NB4 (cell line): ENCODE measurements around the gene CYP46A1.

Experiments used
- DNase-seq: peaks from one replicate; pipeline ENCODE4 v3.0.0; 2010; ENCODE audit warnings: low read depth
- H3K4me3 ChIP-seq: one replicate; pipeline ENCODE4 v1.5.1; 2011; ENCODE audit warnings: mild to moderate bottlenecking, low read depth, low read length, moderate library complexity
- MAX ChIP-seq: IDR thresholded peaks from 2 replicates; pipeline ENCODE4 v1.6.1; 2011; ENCODE audit warnings: low read depth, low read length
- MYC ChIP-seq: IDR thresholded peaks from 2 replicates; pipeline ENCODE4 v1.6.1; 2011; ENCODE audit warnings: low read depth, low read length
- POLR2A ChIP-seq: IDR thresholded peaks from 2 replicates; pipeline ENCODE4 v1.6.1; 2011; ENCODE audit warnings: mild to moderate bottlenecking; ENCODE audit not compliant: insufficient read length; ENCODE audit errors: extremely low read depth
- TF ChIP-seq, protein P1 (sequence below): IDR thresholded peaks from one replicate; pipeline ENCODE4 v1.5.1; 2012; ENCODE audit warnings: low read depth, low read length

The CYP46A1 gene

GRCh38 chr14:99721792-99722516, 37.9 kb downstream of the CYP46A1 start:
- TF ChIP-seq MYC: no peak
- TF ChIP-seq POLR2A: no peak
- no peak for TF ChIP-seq MAX
- TF ChIP-seq, protein P1, sequence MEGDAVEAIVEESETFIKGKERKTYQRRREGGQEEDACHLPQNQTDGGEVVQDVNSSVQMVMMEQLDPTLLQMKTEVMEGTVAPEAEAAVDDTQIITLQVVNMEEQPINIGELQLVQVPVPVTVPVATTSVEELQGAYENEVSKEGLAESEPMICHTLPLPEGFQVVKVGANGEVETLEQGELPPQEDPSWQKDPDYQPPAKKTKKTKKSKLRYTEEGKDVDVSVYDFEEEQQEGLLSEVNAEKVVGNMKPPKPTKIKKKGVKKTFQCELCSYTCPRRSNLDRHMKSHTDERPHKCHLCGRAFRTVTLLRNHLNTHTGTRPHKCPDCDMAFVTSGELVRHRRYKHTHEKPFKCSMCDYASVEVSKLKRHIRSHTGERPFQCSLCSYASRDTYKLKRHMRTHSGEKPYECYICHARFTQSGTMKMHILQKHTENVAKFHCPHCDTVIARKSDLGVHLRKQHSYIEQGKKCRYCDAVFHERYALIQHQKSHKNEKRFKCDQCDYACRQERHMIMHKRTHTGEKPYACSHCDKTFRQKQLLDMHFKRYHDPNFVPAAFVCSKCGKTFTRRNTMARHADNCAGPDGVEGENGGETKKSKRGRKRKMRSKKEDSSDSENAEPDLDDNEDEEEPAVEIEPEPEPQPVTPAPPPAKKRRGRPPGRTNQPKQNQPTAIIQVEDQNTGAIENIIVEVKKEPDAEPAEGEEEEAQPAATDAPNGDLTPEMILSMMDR: no peak
- H3K4me3 ChIP-seq: no peak overlapping the region

DNA sequence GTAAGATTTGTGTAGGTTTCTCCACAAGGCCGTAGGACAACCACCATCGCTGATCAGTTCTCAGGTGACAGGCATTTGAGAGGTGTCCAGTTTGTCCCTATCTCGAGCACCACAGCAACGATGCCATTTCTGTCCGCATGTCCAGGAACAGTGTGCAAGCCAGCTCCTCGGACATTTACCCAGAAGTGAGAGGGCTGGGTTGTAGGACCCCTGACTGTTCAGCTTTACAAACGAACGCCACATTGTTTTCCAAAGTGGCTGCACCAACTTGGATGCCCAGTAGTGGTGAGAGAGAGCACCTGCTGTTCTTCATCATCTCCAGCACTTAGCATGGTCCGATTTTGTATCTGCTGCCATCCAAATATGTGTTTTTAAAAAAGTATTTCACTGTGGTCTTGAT, 38.6 kb downstream of the CYP46A1 start:
- TF ChIP-seq MYC (no peak), MAX (no peak), POLR2A (no peak)
- TF ChIP-seq, protein P1: no peak
- DNase-seq: no peak
- no peak overlapping the region for H3K4me3 ChIP-seq

More at GRCh38 chr14:99721792-99722516, 37.9 kb downstream of the CYP46A1 start:
- no peak for DNase-seq

- TF ChIP-seq, protein P1: no peak
- TF ChIP-seq MYC: no peak
- TF ChIP-seq MAX: no peak
- TF ChIP-seq POLR2A: no peak
- H3K4me3 ChIP-seq: no peak overlapping the region
- peak; percentile 54 for DNase-seq
Measured at GRCh38 chr14:99724196-99724891, 40.2 kb downstream of the CYP46A1 start.

GRCh38 chr14:99724939-99725773, 41.1 kb downstream of the CYP46A1 start:
- no peak for TF ChIP-seq POLR2A
- TF ChIP-seq, protein P1: no peak
- TF ChIP-seq MAX: no peak
- no peak for TF ChIP-seq MYC
- no peak for DNase-seq

DNA sequence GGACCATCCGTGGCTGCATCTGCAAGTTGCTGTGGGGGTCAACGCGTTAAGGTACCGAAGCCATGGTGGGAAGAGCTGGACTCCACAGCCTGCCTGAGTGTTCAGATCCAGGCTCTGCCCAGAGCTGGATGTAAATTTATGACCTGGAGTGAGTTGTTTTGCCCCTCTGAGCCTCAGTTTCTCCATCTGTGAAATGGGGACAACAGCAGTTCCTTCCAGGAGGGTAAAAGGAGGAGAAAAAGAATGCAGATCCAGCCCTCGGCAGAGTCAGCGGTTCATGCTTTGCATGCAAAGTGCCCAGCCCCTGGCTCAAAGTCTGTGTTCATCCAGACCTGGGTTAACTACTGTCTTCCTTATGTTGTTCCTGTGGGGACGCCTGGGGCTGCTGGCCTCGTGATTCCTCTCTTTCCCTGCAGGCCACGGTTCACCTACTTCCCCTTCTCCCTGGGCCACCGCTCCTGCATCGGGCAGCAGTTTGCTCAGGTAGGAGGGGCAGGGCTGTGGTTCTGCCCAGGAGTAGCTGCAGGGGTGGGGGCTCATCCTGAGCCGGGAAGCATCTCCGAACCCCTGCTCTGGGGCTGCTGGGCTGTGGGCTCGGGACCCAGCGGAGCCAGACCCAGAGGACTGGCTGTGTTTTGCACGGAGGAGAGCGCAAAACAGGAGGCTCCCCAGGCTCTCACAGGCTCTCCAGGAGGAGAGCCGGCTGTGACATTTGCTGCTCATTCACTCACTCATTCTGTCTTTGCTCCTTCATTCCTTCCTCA, 41.9 kb downstream of the CYP46A1 start:
- no peak for DNase-seq
- no peak for TF ChIP-seq MYC
- TF ChIP-seq MAX: no peak
- TF ChIP-seq, protein P1: no peak
- no peak for TF ChIP-seq POLR2A

More at GRCh38 chr14:99724939-99725773, 41.1 kb downstream of the CYP46A1 start:
- H3K4me3 ChIP-seq: no peak overlapping the region

More for the DNA sequence above, 41.9 kb downstream of the CYP46A1 start:
- no peak overlapping the region for H3K4me3 ChIP-seq
